ENCODE results near the gene PAM. TPM values are rescaled to one million over a fixed set of nuclear protein-coding genes. Genes with fewer than 3 reads are reported as not detected.

Gene PAM
- total RNA-seq, 1 donor from 2014 or later: 85.6 TPM

- H3K9me3 Mint-ChIP-seq: no peaks in the 10 kb centered on the region
- no peak overlapping the region for H3K4me3 Mint-ChIP-seq
- H3K36me3 Mint-ChIP-seq (ENCODE audit: low read depth): no peaks in the 10 kb centered on the region
- no peak for TF ChIP-seq CTCF (conservative IDR thresholded peaks at IDR 0.05)
- DNase-seq (ENCODE audit: low read depth, low spot score): no peak
- H3K4me1 Mint-ChIP-seq: peaks cover under 1% of the 10 kb centered on the region
- H3K27me3 Mint-ChIP-seq (ENCODE audit: low read depth): no peaks in the 10 kb centered on the region
- H3K27ac Mint-ChIP-seq (ENCODE audit: unreplicated experiment): no peak overlapping the region
Measured at GRCh38 chr5:102932781-102933180, 177.7 kb downstream of the PAM start.

GRCh38 chr5:102933316-102933715 is 178.2 kb downstream of the PAM start:
- DNase-seq (ENCODE audit: low read depth, low spot score): no peak
- H3K4me3 Mint-ChIP-seq: no peak overlapping the region
- no peaks in the 10 kb centered on the region for H3K36me3 Mint-ChIP-seq (ENCODE audit: low read depth)
- peaks cover 6% of the 10 kb centered on the region for H3K4me1 Mint-ChIP-seq
- H3K27ac Mint-ChIP-seq (ENCODE audit: unreplicated experiment): no peak overlapping the region
- no peak for TF ChIP-seq CTCF (conservative IDR thresholded peaks at IDR 0.05)
- H3K27me3 Mint-ChIP-seq (ENCODE audit: low read depth): no peaks in the 10 kb centered on the region
- H3K9me3 Mint-ChIP-seq: no peaks in the 10 kb centered on the region

GRCh38 chr5:102933721-102934459 is 178.8 kb downstream of the PAM start:
- Mint-ChIP-seq H3K4me1 (peaks cover 10% of the 10 kb centered on the region), H3K9me3 (no peaks in the 10 kb centered on the region), H3K36me3 (ENCODE audit: low read depth) (no peaks in the 10 kb centered on the region), H3K27me3 (ENCODE audit: low read depth) (no peaks in the 10 kb centered on the region), H3K27ac (ENCODE audit: unreplicated experiment) (no peak overlapping the region), H3K4me3 (no peak overlapping the region)
- DNase-seq (ENCODE audit: low read depth, low spot score): no peak
- TF ChIP-seq CTCF (conservative IDR thresholded peaks at IDR 0.05): no peak

GRCh38 chr5:102937894-102938293 is 182.8 kb downstream of the PAM start:
- Mint-ChIP-seq H3K36me3 (ENCODE audit: low read depth) (no peaks in the 10 kb centered on the region), H3K9me3 (no peaks in the 10 kb centered on the region), H3K4me3 (no peak overlapping the region), H3K4me1 (peaks cover 20% of the 10 kb centered on the region), H3K27me3 (ENCODE audit: low read depth) (no peaks in the 10 kb centered on the region), H3K27ac (ENCODE audit: unreplicated experiment) (no peak overlapping the region)
- no peak for DNase-seq (ENCODE audit: low read depth, low spot score)
- TF ChIP-seq CTCF (conservative IDR thresholded peaks at IDR 0.05): no peak

GRCh38 chr5:102941111-102941510 is 186.0 kb downstream of the PAM start:
- DNase-seq (ENCODE audit: low read depth, low spot score): no peak
- no peaks in the 10 kb centered on the region for H3K36me3 Mint-ChIP-seq (ENCODE audit: low read depth)
- no peak overlapping the region for H3K4me3 Mint-ChIP-seq
- no peaks in the 10 kb centered on the region for H3K27me3 Mint-ChIP-seq (ENCODE audit: low read depth)
- TF ChIP-seq CTCF (conservative IDR thresholded peaks at IDR 0.05): no peak
- no peaks in the 10 kb centered on the region for H3K9me3 Mint-ChIP-seq
- H3K4me1 Mint-ChIP-seq: peaks cover 20% of the 10 kb centered on the region
- H3K27ac Mint-ChIP-seq (ENCODE audit: unreplicated experiment): no peak overlapping the region
